ENCODE data around the gene RFX3. TPM values are rescaled to one million over a fixed set of nuclear protein-coding genes. Genes with fewer than 3 reads are reported as not detected.

RFX3 gene
- total RNA-seq, 1 donor from 2014 or later: 39.1 TPM

DNA sequence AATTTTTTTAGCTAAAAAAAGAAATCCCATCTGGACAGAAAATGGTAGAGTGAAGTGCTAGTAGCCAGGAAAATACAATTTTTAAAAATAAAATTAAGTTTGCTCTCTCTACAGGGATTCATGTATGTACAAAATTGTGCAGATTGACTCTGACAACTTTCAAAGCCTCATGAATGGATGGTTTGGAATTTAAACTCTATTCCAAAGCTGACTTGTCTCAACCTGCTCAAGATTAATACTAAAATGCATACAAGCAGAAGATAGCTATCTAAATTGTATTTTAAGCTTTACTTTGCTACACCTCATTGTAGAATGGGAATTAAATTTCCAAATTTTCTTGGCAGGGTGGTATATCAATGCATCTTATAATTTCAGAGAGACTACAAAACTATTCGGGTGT is 257.6 kb downstream of the RFX3 start:
- ChIA-PET CTCF (interaction anchor here (1.9 to 2.2 kb wide), 2 partner anchors 27 to 173 kb away, joined by 4 to 9 read pairs; no protein-coding TSS in a partner anchor), POLR2A (no interaction called here)
- no peak overlapping the region for H3K27ac Mint-ChIP-seq
- no peaks in the 10 kb centered on the region for H3K27me3 Mint-ChIP-seq
- no peak overlapping the region for H3K4me3 Mint-ChIP-seq
- no peak for DNase-seq
- peaks cover 68% of the 10 kb centered on the region for H3K36me3 Mint-ChIP-seq (ENCODE audit: low read depth)
- H3K9me3 Mint-ChIP-seq: no peaks in the 10 kb centered on the region
- TF ChIP-seq, protein P1, sequence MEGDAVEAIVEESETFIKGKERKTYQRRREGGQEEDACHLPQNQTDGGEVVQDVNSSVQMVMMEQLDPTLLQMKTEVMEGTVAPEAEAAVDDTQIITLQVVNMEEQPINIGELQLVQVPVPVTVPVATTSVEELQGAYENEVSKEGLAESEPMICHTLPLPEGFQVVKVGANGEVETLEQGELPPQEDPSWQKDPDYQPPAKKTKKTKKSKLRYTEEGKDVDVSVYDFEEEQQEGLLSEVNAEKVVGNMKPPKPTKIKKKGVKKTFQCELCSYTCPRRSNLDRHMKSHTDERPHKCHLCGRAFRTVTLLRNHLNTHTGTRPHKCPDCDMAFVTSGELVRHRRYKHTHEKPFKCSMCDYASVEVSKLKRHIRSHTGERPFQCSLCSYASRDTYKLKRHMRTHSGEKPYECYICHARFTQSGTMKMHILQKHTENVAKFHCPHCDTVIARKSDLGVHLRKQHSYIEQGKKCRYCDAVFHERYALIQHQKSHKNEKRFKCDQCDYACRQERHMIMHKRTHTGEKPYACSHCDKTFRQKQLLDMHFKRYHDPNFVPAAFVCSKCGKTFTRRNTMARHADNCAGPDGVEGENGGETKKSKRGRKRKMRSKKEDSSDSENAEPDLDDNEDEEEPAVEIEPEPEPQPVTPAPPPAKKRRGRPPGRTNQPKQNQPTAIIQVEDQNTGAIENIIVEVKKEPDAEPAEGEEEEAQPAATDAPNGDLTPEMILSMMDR (IDR thresholded peaks at IDR 0.05): no peak
- H3K4me1 Mint-ChIP-seq: no peaks in the 10 kb centered on the region
- intact Hi-C loops (cut with micrococcal nuclease): no loop called here
- no peak for ATAC-seq (ENCODE audit: low read depth)

DNA sequence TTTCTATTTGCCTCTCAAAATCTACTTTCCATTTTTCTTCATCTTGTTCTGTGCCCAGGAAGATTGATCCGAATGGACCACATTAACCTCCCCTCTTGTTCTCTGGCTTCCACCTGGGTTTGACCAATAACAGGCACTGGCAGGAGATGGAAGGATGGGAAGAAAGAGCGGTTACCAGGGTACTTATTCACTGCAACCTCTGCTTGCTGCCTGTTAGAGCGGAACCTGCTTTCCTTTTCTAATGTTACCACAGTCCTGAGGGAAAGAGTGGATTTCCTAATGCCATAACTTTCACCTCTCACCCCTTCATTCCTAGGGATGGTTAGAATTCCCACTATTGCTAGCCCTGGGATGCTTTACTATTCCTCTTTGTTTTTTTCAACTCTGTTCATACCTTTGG is 262.1 kb downstream of the RFX3 start:
- ChIA-PET POLR2A (no interaction called here), CTCF (no interaction called here)
- H3K4me1 Mint-ChIP-seq: no peaks in the 10 kb centered on the region
- TF ChIP-seq, protein P1 (IDR thresholded peaks at IDR 0.05): no peak
- no peak overlapping the region for H3K27ac Mint-ChIP-seq
- no peak overlapping the region for H3K4me3 Mint-ChIP-seq
- intact Hi-C loops (cut with micrococcal nuclease): no loop called here
- H3K36me3 Mint-ChIP-seq (ENCODE audit: low read depth): peaks cover 62% of the 10 kb centered on the region
- DNase-seq (no peak), ATAC-seq (ENCODE audit: low read depth) (no peak)
- no peaks in the 10 kb centered on the region for H3K9me3 Mint-ChIP-seq
- no peaks in the 10 kb centered on the region for H3K27me3 Mint-ChIP-seq

DNA sequence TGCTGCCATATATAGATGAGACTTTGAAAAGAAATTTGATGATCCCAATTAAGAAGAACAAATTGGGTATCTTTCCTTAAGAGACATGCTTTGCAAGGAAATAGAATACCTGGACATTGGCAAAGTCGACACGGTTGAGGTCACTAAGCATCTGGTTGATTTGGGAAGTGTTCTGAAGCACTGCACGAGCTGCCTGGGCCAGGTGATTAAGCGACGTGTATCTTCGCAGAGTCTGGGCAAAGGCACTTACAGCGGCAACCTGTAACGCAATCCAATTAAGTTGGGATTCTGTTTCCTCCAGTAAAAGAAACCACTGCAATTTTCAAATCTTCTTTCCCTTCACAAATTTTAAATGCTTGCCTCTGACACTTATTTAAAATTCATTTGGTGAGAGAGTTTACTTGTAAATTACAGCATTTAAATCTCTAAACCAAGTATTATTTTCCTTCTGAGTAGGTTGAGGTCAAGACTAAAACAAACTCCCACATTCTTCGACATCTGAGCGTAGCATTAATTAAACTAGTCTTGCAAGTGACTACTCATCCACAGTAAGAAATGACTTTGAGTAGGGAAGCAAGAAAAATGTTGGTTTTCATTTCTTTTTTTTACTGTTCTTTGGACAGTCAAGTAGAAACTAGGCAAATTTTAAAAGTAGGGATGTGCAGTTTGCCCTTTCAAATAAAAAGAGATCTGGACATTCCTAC is 262.8 kb downstream of the RFX3 start:
- no peaks in the 10 kb centered on the region for H3K4me1 Mint-ChIP-seq
- H3K36me3 Mint-ChIP-seq (ENCODE audit: low read depth): peaks cover 57% of the 10 kb centered on the region
- ChIA-PET POLR2A (no interaction called here), CTCF (no interaction called here)
- H3K9me3 Mint-ChIP-seq: no peaks in the 10 kb centered on the region
- intact Hi-C loops (cut with micrococcal nuclease): no loop called here
- ATAC-seq (ENCODE audit: low read depth): no peak
- H3K4me3 Mint-ChIP-seq: no peak overlapping the region
- DNase-seq: no peak
- H3K27me3 Mint-ChIP-seq: no peaks in the 10 kb centered on the region
- TF ChIP-seq, protein P1 (IDR thresholded peaks at IDR 0.05): no peak
- H3K27ac Mint-ChIP-seq: no peak overlapping the region

DNA sequence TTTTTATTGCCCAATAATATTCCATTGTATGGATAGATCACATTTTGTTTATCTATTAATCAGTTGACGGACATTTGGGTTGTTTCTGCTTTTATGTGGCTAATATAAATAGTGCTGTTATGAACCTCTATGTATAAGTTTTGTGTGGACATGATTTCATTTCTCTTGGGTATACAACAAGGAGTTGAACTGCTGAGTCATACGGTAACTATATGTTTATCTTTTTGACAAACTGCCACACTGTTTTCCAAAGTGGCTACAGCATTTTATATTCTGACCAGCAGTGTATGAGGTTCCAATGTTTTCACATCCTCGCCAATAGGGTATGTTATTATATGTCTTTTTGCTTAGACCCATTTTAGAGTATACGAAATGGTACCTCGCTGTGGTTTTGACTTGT is 264.3 kb downstream of the RFX3 start:
- intact Hi-C loops (cut with micrococcal nuclease): no loop called here
- ATAC-seq (ENCODE audit: low read depth): no peak
- no peaks in the 10 kb centered on the region for H3K27me3 Mint-ChIP-seq

DNA sequence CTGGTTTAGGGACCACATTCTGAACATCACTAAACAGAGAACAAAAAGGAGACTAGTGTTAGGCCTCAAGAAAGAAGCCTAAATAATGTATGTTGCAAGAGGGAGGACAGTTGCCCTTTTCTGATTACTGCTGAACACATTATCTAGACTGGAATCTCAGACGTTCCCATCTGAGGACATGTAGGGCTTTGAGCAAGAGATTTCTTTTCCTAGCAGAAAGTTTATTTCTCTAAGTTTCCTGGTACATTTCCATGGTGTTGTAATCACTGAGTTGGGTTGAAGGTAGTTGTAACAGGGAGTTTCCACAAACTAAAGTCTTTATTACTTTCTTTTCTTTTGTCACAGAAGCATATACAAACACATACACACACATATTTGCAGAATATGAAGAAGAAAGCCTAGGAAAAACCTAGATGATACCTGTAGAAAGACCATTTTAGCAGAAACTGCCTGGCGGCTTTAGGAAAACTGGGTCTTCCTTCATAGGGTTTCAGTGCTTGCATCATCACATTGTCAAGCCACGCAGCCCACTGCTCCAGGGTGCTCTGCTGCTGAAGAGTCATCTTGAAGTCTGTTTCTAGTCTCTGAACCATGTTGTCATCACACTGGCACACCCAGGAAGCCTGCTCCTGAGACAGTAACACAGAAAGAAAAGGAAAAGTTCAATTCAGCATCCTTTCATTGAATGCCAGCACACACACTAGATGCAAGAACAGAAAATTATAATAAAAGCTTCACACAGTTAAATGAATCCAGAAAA is 269.1 kb downstream of the RFX3 start:
- Mint-ChIP-seq H3K9me3 (no peaks in the 10 kb centered on the region), H3K4me1 (no peaks in the 10 kb centered on the region), H3K27ac (no peak overlapping the region), H3K4me3 (no peak overlapping the region), H3K27me3 (no peaks in the 10 kb centered on the region), H3K36me3 (ENCODE audit: low read depth) (peaks cover 68% of the 10 kb centered on the region)
- DNase-seq (no peak), ATAC-seq (ENCODE audit: low read depth) (no peak)
- TF ChIP-seq, protein P1 (IDR thresholded peaks at IDR 0.05): no peak
- CTCF ChIA-PET: no interaction called here
- POLR2A ChIA-PET: no interaction called here
- intact Hi-C loops (cut with micrococcal nuclease): no loop called here

More for the DNA sequence above, 264.3 kb downstream of the RFX3 start:
- peaks cover 62% of the 10 kb centered on the region for H3K36me3 Mint-ChIP-seq (ENCODE audit: low read depth)
- no peak overlapping the region for H3K27ac Mint-ChIP-seq
- ChIA-PET CTCF (interaction anchor here (1.1 kb wide), 1 partner anchor 180 kb away, joined by 3 read pairs; no protein-coding TSS in a partner anchor), POLR2A (no interaction called here)
- H3K9me3 Mint-ChIP-seq: no peaks in the 10 kb centered on the region
- no peaks in the 10 kb centered on the region for H3K4me1 Mint-ChIP-seq
- TF ChIP-seq, protein P1 (IDR thresholded peaks at IDR 0.05): no peak
- no peak overlapping the region for H3K4me3 Mint-ChIP-seq
- DNase-seq: no peak

Measured in activated B cell treated with CpG ODN at 0.5 μM for 24 hours (primary cell).